Liver (tissue), 9 donors: ENCODE results near the gene KRT86. TPM values are rescaled to one million over a fixed set of nuclear protein-coding genes. Genes with fewer than 3 reads are reported as not detected.

Experiments used
- DNase-seq: peaks from one replicate; pipeline ENCODE4 v3.0.0-alpha.2; 2017; ENCODE audit warnings: low spot score
- H3K27ac ChIP-seq, 2 donors: one replicate each; pipeline ENCODE4 v1.7.0; 2013; ENCODE audit warnings: inconsistent platforms in 2 of 2, low read length in 2 of 2, control low read depth in 1 of 2, low read depth in 1 of 2, mild to moderate bottlenecking in 1 of 2
- H3K27me3 ChIP-seq, 4 donors: one replicate each; pipeline versions ENCODE4 v1.6.1 to v1.7.0; 2013; ENCODE audit warnings: low read length in 3 of 4, inconsistent platforms in 1 of 4, mild to moderate bottlenecking in 1 of 4, moderate library complexity in 1 of 4; ENCODE audit not compliant: control insufficient read depth in 4 of 4, insufficient read depth in 4 of 4
- H3K36me3 ChIP-seq, 4 donors: one replicate each; pipeline versions ENCODE4 v1.6.1 to v1.7.0; 2013; ENCODE audit warnings: low read length in 3 of 4, mild to moderate bottlenecking in 3 of 4, low read depth in 1 of 4, moderate library complexity in 1 of 4; ENCODE audit not compliant: control insufficient read depth in 4 of 4, insufficient read depth in 3 of 4
- H3K4me1 ChIP-seq, 4 donors: one replicate each; pipeline versions ENCODE4 v1.6.1 to v1.7.0; 2013; ENCODE audit warnings: low read length in 3 of 4, mild to moderate bottlenecking in 3 of 4, moderate library complexity in 1 of 4; ENCODE audit not compliant: control insufficient read depth in 4 of 4, insufficient read depth in 4 of 4
- H3K4me3 ChIP-seq, 3 donors: one replicate each; pipeline versions ENCODE4 v1.6.1 to v1.7.0; 2013; ENCODE audit warnings: low read length in 3 of 3, control low read depth in 1 of 3, low read depth in 1 of 3, mild to moderate bottlenecking in 1 of 3
- H3K9ac ChIP-seq, 2 donors: one replicate each; pipeline ENCODE4 v1.7.0; 2013; ENCODE audit warnings: low read length in 2 of 2, mild to moderate bottlenecking in 2 of 2, moderate library complexity in 2 of 2, control low read depth in 1 of 2, low read depth in 1 of 2
- H3K9me3 ChIP-seq, 4 donors: one replicate each; pipeline versions ENCODE4 v1.6.1 to v1.7.0; 2013; ENCODE audit warnings: low read length in 3 of 4; ENCODE audit not compliant: control insufficient read depth in 4 of 4
- ATF3 ChIP-seq: IDR thresholded peaks from 2 replicates; pipeline ENCODE4 v1.6.1; 2016; ENCODE audit warnings: antibody characterized with exemption
- CTCF ChIP-seq: fragments of 150-350 bp; IDR thresholded peaks from 2 replicates; pipeline ENCODE4 v1.5.1; 2017; ENCODE audit warnings: improper control_type of control experiment, low read depth, low read length; ENCODE audit not compliant: missing input control
- EGR1 ChIP-seq, 2 donors: IDR thresholded peaks; 2 replicates each; pipeline ENCODE4 v1.6.1; 2016 to 2018; ENCODE audit warnings: antibody characterized with exemption in 2 of 2, low read depth in 2 of 2
- FOXA1 ChIP-seq: IDR thresholded peaks from 2 replicates; pipeline ENCODE4 v1.6.1; 2016; ENCODE audit warnings: antibody characterized with exemption
- FOXA2 ChIP-seq: IDR thresholded peaks from 2 replicates; pipeline ENCODE4 v1.6.1; 2016; ENCODE audit warnings: antibody characterized with exemption
- GABPA ChIP-seq, 2 donors: IDR thresholded peaks in 1 of 2; conservative IDR thresholded peaks in 1 of 2; 2 replicates each; pipeline ENCODE4 v1.6.1; 2016; ENCODE audit warnings: antibody characterized with exemption in 2 of 2, mild to moderate bottlenecking in 1 of 2, moderate library complexity in 1 of 2
- HNF4G ChIP-seq: IDR thresholded peaks from 2 replicates; pipeline ENCODE4 v1.6.1; 2016; ENCODE audit warnings: antibody characterized with exemption
- JUND ChIP-seq, 2 donors: IDR thresholded peaks; 2 replicates each; pipeline ENCODE4 v1.6.1; 2016; ENCODE audit warnings: antibody characterized with exemption in 2 of 2
- NR2F2 ChIP-seq: IDR thresholded peaks from 2 replicates; pipeline ENCODE4 v1.6.1; 2016; ENCODE audit warnings: antibody characterized with exemption
- RXRA ChIP-seq, 2 donors: IDR thresholded peaks; 2 replicates each; pipeline ENCODE4 v1.6.1; 2017 to 2018; ENCODE audit warnings: antibody characterized with exemption in 2 of 2, mild to moderate bottlenecking in 1 of 2
- SP1 ChIP-seq: IDR thresholded peaks from 2 replicates; pipeline ENCODE4 v1.6.1; 2018; ENCODE audit warnings: antibody characterized with exemption, mild to moderate bottlenecking
- WGBS: extraction: QIAGEN DNeasy Blood & Tissue Kit; methylation state at CpG from one replicate; pipeline ENCODE4 v1.1.7; 2013; 5-methylcytosine and 5-hydroxymethylcytosine counted together
- polyA plus RNA-seq, 2 donors: library from polyadenylated mRNA; stranded (reverse) in 1 of 2; unstranded in 1 of 2; fragments of 200-250 nt in 1 of 2; fragments of >200 nt in 1 of 2; fragmentation: Nextera tagmentation in 1 of 2; extraction: Ambion mirVana in 1 of 2; gene quantifications; one replicate each; pipeline versions ENCODE4 v1.2.1 to v1.2.3, GENCODE V29; 2013 to 2015
- total RNA-seq, 2 donors: library from RNA; depleted of rRNA; stranded (reverse); fragments of >200 nt; gene quantifications; one replicate each; pipeline ENCODE4 v1.2.3, GENCODE V29; 2014
- TF ChIP-seq, protein P1 (sequence below): IDR thresholded peaks from 2 replicates; pipeline ENCODE4 v1.6.1; 2016; ENCODE audit warnings: antibody characterized with exemption
- TF ChIP-seq, protein P2 (sequence below): IDR thresholded peaks from 2 replicates; pipeline ENCODE4 v1.6.1; 2016; ENCODE audit warnings: antibody characterized with exemption
- donor health status: healthy.
- donor health status: healthy.
- donor health status: healthy.
- donor health status: healthy.
- donor health status: healthy.

Gene KRT86
- total and polyA plus RNA-seq, 4 donors: 0.08 TPM; not detected in 3

DNA sequence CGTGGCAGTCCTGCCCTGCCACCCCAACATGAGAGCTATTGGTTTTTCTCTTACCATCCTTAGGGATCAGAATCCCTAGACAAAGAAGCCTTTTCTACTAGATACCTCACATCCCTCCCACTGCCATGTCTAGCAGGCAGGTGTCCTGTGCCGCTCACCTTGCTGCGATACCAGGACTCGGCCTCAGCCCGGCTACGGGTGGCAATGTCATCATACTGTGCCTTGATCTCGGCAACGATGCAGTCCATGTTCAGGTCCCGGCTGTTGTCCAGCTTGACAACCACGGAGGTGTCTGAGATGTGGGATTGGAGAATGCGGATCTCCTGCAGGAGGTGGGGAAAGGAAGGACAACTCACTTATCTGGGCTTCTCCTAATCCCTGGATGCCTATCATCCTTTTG is 42.3 kb downstream of the KRT86 start:
- no peaks in the 10 kb centered on the region for H3K36me3 ChIP-seq
- no peak overlapping the region for H3K9ac ChIP-seq
- H3K4me3 ChIP-seq: no peak overlapping the region
- DNase-seq: no peak
- peaks cover 0 to 3% (median 1%) of the 10 kb centered on the region in 4 donors for H3K27me3 ChIP-seq
- H3K4me1 ChIP-seq: no peaks in the 10 kb centered on the region
- no peaks in the 10 kb centered on the region for H3K9me3 ChIP-seq
- H3K27ac ChIP-seq: no peak overlapping the region
- TF ChIP-seq RXRA (IDR thresholded peaks at IDR 0.05) (no peak), SP1 (no peak), CTCF (no peak), EGR1 (IDR thresholded peaks at IDR 0.05; ENCODE audit: low read depth in 2 of 2) (no peak), ATF3 (no peak), FOXA2 (no peak), GABPA (IDR thresholded peaks at IDR 0.05 in 1 of 2, conservative IDR thresholded peaks at IDR 0.05 in 1 of 2) (no peak), JUND (IDR thresholded peaks at IDR 0.05) (no peak), FOXA1 (no peak)
- TF ChIP-seq, protein P1, sequence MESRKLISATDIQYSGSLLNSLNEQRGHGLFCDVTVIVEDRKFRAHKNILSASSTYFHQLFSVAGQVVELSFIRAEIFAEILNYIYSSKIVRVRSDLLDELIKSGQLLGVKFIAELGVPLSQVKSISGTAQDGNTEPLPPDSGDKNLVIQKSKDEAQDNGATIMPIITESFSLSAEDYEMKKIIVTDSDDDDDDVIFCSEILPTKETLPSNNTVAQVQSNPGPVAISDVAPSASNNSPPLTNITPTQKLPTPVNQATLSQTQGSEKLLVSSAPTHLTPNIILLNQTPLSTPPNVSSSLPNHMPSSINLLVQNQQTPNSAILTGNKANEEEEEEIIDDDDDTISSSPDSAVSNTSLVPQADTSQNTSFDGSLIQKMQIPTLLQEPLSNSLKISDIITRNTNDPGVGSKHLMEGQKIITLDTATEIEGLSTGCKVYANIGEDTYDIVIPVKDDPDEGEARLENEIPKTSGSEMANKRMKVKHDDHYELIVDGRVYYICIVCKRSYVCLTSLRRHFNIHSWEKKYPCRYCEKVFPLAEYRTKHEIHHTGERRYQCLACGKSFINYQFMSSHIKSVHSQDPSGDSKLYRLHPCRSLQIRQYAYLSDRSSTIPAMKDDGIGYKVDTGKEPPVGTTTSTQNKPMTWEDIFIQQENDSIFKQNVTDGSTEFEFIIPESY: no peak
- 90% methylated on average over 11 of the region's 11 CpGs for WGBS

GRCh38 chr12:52317468-52318052 is 43.1 kb downstream of the KRT86 start:
- no peaks in the 10 kb centered on the region for H3K36me3 ChIP-seq
- no peaks in the 10 kb centered on the region for H3K4me1 ChIP-seq
- no peak overlapping the region for H3K27ac ChIP-seq
- no peak overlapping the region for H3K4me3 ChIP-seq
- TF ChIP-seq, protein P2, sequence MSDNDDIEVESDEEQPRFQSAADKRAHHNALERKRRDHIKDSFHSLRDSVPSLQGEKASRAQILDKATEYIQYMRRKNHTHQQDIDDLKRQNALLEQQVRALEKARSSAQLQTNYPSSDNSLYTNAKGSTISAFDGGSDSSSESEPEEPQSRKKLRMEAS: no peak
- TF ChIP-seq EGR1 (IDR thresholded peaks at IDR 0.05; ENCODE audit: low read depth in 2 of 2): no peak
- no peak for TF ChIP-seq NR2F2
- TF ChIP-seq FOXA1: no peak
- TF ChIP-seq JUND (IDR thresholded peaks at IDR 0.05): no peak
- WGBS: 84% methylated on average over 12 of the region's 12 CpGs
- DNase-seq: no peak
- no peaks in the 10 kb centered on the region for H3K9me3 ChIP-seq
- H3K9ac ChIP-seq: no peak overlapping the region
- H3K27me3 ChIP-seq: peaks cover 0 to 3% (median 1%) of the 10 kb centered on the region in 4 donors

DNA sequence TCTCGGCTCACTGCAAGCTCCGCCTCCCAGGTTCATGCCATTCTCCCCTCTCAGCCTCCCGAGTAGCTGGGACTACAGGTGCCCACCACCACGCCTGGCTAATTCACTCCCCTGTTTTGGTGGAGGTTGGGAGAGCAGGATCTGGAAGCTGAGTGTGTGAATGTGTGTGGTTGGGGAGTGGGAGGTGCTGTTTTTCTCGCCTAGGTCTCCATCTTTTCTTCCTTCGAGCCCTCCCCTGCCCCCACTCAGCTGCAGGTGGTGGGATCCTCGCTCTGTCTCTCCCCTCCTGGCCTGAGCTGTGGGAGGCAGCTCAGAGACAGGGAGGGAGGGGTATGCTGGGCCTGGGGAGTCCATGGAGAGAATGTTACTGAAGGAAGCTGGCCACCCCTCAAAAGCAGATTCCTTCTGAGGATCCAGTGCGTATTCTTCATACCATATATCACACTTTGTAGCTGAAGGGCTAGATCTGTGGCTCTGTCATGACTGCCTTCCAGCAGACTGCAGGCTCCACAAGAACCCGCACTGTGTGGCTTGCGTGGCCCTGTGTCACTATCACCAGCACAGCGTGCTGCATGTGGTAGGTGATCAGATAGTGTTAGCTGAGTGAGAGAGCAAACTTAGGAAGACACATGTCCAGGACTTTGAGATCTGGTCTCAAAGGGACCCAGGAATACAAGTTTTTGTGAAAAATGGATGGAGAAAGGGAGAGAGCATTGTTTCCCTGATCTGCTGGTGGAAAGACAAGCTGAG is 44.0 kb downstream of the KRT86 start:
- Histone ChIP-seq H3K4me1 (no peaks in the 10 kb centered on the region), H3K27me3 (peaks cover 0 to 3% (median 1%) of the 10 kb centered on the region in 4 donors), H3K36me3 (no peaks in the 10 kb centered on the region), H3K9ac (no peak overlapping the region), H3K9me3 (no peaks in the 10 kb centered on the region), H3K27ac (no peak overlapping the region), H3K4me3 (no peak overlapping the region)
- DNase-seq: no peak
- WGBS: 84% methylated on average over 11 of the region's 11 CpGs
- no peak for TF ChIP-seq GABPA (IDR thresholded peaks at IDR 0.05 in 1 of 2, conservative IDR thresholded peaks at IDR 0.05 in 1 of 2)
- no peak for TF ChIP-seq JUND (IDR thresholded peaks at IDR 0.05)
- TF ChIP-seq ATF3: no peak
- no peak for TF ChIP-seq HNF4G
- no peak for TF ChIP-seq FOXA1
